ENCODE results near the gene ASTE1. TPM values are rescaled to one million over a fixed set of nuclear protein-coding genes. Genes with fewer than 3 reads are reported as not detected.

The ASTE1 gene
- total and polyA plus RNA-seq, 10 of the 15 experiments (the other 5 are each of a cell fraction or from before 2014, with no cell fraction given), result 5.1 to 12.0 (median 8.2) TPM

GRCh38 chr3:131007256-131007655 is 19.4 kb downstream of the ASTE1 start:
- Histone ChIP-seq H4K20me1 (ENCODE audit: control insufficient read depth, insufficient read depth) (no peaks in the 10 kb centered on the region), H3K79me2 (ENCODE audit: control insufficient read depth, insufficient read depth, low read length) (no peaks in the 10 kb centered on the region), H3K27me3 (replicated peaks in 1 of 2; ENCODE audit: control insufficient read depth in 2 of 2, insufficient read depth in 2 of 2, low read length in 1 of 2) (no peaks in the 10 kb centered on the region), H3K27ac (ENCODE audit: control insufficient read depth, insufficient read depth) (no peak overlapping the region), H3K36me3 (ENCODE audit: control insufficient read depth in 2 of 2, insufficient read depth in 2 of 2, low read length in 1 of 2) (peaks cover 2 to 13% of the 10 kb centered on the region in 2 experiments), H3K9ac (ENCODE audit: control insufficient read depth, insufficient read depth, low read length) (no peak overlapping the region), H3K4me2 (ENCODE audit: control insufficient read depth, insufficient read depth) (no peak overlapping the region), H2AFZ (ENCODE audit: control insufficient read depth, low read depth, low read length) (no peak overlapping the region), H3K4me1 (ENCODE audit: control insufficient read depth, insufficient read depth, low read length) (no peaks in the 10 kb centered on the region), H3K9me3 (replicated peaks; ENCODE audit: control insufficient read depth, insufficient read depth, low read length) (no peaks in the 10 kb centered on the region), H3K4me3 (no peak overlapping the region)
- RAD21 ChIA-PET (ENCODE audit: unreplicated experiment), result no interaction called here
- 97% methylated on average over 2 of the region's 2 CpGs for WGBS (ENCODE audit: insufficient coverage, insufficient replicate concordance, low lambda C conversion rate, missing lambda C conversion rate)
- in situ Hi-C loops (cut with MboI) (no loop called here), intact Hi-C loops (cut with micrococcal nuclease; ENCODE audit: unreplicated experiment) (no loop called here)
- FAIRE-seq (no peak), DNase-seq (ENCODE audit: low read depth, low spot score) (no peak), ATAC-seq (no peak)
- SMC1A ChIA-PET (ENCODE audit: uncharacterized antibody, unreplicated experiment), result interaction anchor here (1.0 to 3.7 kb wide), 2 partner anchors 8 to 13 kb away, joined by 4 to 17 read pairs; no protein-coding TSS in a partner anchor
- POLR2A ChIA-PET, result no interaction called here
- TF ChIP-seq FOXM1 (IDR thresholded peaks at IDR 0.05; ENCODE audit: low read depth, low read length) (no peak), POLR2A (IDR thresholded peaks at IDR 0.05; ENCODE audit: low read depth, low read length) (no peak), PAX5 (IDR thresholded peaks at IDR 0.05; ENCODE audit: borderline replicate concordance, low read depth, low read length) (no peak), NKRF (conservative IDR thresholded peaks at IDR 0.05) (no peak), SMAD5 (IDR thresholded peaks at IDR 0.05; ENCODE audit: low read depth) (no peak), SMAD1 (IDR thresholded peaks at IDR 0.05; ENCODE audit: low read depth, partially characterized antibody) (no peak), TAF1 (IDR thresholded peaks at IDR 0.05; ENCODE audit: borderline replicate concordance, low read depth, low read length) (no peak), ZNF24 (IDR thresholded peaks at IDR 0.05) (no peak), FOXK2 (IDR thresholded peaks at IDR 0.05) (no peak), ESRRA (IDR thresholded peaks at IDR 0.05; ENCODE audit: low read length) (no peak), STAT3 (IDR thresholded peaks at IDR 0.05; ENCODE audit: low read depth, low read length) (no peak), NFXL1 (IDR thresholded peaks at IDR 0.05; ENCODE audit: borderline replicate concordance) (no peak), RUNX3 (IDR thresholded peaks at IDR 0.05; ENCODE audit: low read length) (no peak), ZNF622 (IDR thresholded peaks at IDR 0.05) (no peak), ZBED1 (IDR thresholded peaks at IDR 0.05; ENCODE audit: borderline replicate concordance) (no peak)
- CTCF ChIA-PET, result interaction anchor here (1.0 to 1.4 kb wide), 2 partner anchors 25 to 346 kb away, joined by 3 to 4 read pairs; no protein-coding TSS in a partner anchor
- BruUV-seq (replicated peaks), result no TSS peak

Data from GM12878 (cell line).